DND-41 (cell line): Measurements from ENCODE around the gene SLC35B1.

Experiments
- ATAC-seq: fragments of 200-7000 bp; cut with Tn5 transposase; 3 replicates; pipeline ENCODE4 v1.9.1; 2021; ENCODE audit warnings: low read depth; ENCODE audit not compliant: insufficient read depth
- DNase-seq: peaks from one replicate; pipeline ENCODE4 v3.0.0-alpha.2; 2020
- H2AFZ ChIP-seq: 2 replicates; pipeline ENCODE4 v1.6.0; 2012; ENCODE audit warnings: low read depth, low read length
- H3K27ac ChIP-seq: 2 replicates; pipeline ENCODE4 v1.5.1; 2012; ENCODE audit warnings: low read length, inconsistent platforms
- H3K27me3 ChIP-seq: fragments of 200-600 bp; sonication (generic); 2 replicates; pipeline ENCODE4 v1.6.0; 2012; ENCODE audit warnings: low read length, mild to moderate bottlenecking, inconsistent platforms; ENCODE audit not compliant: insufficient read depth, poor library complexity
- H3K36me3 ChIP-seq: 2 replicates; pipeline ENCODE4 v1.5.1; 2012; ENCODE audit warnings: low read length, inconsistent platforms; ENCODE audit not compliant: insufficient read depth
- H3K4me1 ChIP-seq: 2 replicates; pipeline ENCODE4 v1.5.1; 2012; ENCODE audit warnings: mild to moderate bottlenecking, low read length; ENCODE audit not compliant: insufficient read depth
- H3K4me2 ChIP-seq: 2 replicates; pipeline ENCODE4 v1.6.0; 2012; ENCODE audit warnings: mild to moderate bottlenecking, moderate library complexity, low read length, inconsistent platforms; ENCODE audit not compliant: insufficient read depth
- H3K4me3 ChIP-seq, 2 experiments: fragments of 200-600 bp in 1 of 2; shearing (Covaris generic) in 1 of 2; 2 replicates each; pipeline ENCODE4 v1.5.1; 2012 to 2016; ENCODE audit warnings: inconsistent platforms in 2 of 2, low read length in 2 of 2, mild to moderate bottlenecking in 2 of 2, low read depth in 1 of 2, moderate library complexity in 1 of 2
- H3K79me2 ChIP-seq: 2 replicates; pipeline ENCODE4 v1.6.0; 2012; ENCODE audit warnings: low read length, inconsistent platforms; ENCODE audit not compliant: insufficient read depth
- H3K9ac ChIP-seq: 2 replicates; pipeline ENCODE4 v1.6.0; 2012; ENCODE audit warnings: low read depth, mild to moderate bottlenecking, inconsistent platforms, low read length, moderate library complexity
- H3K9me3 ChIP-seq: 2 replicates; pipeline ENCODE4 v1.5.1; 2012; ENCODE audit warnings: low read length, moderate library complexity, mild to moderate bottlenecking, inconsistent platforms; ENCODE audit not compliant: insufficient read depth, severe bottlenecking
- H4K20me1 ChIP-seq: 2 replicates; pipeline ENCODE4 v1.6.0; 2012; ENCODE audit warnings: low read length; ENCODE audit not compliant: insufficient read depth
- CTCF ChIP-seq: IDR thresholded peaks from 2 replicates; pipeline ENCODE4 v1.5.1; 2012; ENCODE audit warnings: borderline replicate concordance, low read length, moderate library complexity, mild to moderate bottlenecking; ENCODE audit not compliant: poor library complexity, severe bottlenecking; ENCODE audit errors: extremely low read depth
- EZH2 ChIP-seq: IDR thresholded peaks from 3 replicates; pipeline ENCODE4 v1.6.1; 2012; ENCODE audit warnings: borderline replicate concordance, low read depth, mild to moderate bottlenecking, moderate library complexity, low read length, inconsistent platforms; ENCODE audit not compliant: severe bottlenecking

SLC35B1 gene

GRCh38 chr17:49749730-49750129 is 42.0 kb upstream of the SLC35B1 start:
- Histone ChIP-seq H3K4me1 (peaks cover 68% of the 10 kb centered on the region), H3K4me2 (peak overlapping the region; percentile 37; the same call in 1 of the 2 replicates)

GRCh38 chr17:49748791-49749190 is 41.0 kb upstream of the SLC35B1 start:
- Histone ChIP-seq H3K9ac (peak overlapping the region; percentile 50), H3K4me3 (no peak overlapping the region)
- DNase-seq, result peak; percentile 82

More at GRCh38 chr17:49749730-49750129, 42.0 kb upstream of the SLC35B1 start:
- TF ChIP-seq CTCF (no peak), EZH2 (no peak)
- DNase-seq, result no peak
- Histone ChIP-seq H3K79me2 (peaks cover 76% of the 10 kb centered on the region), H3K36me3 (no peaks in the 10 kb centered on the region), H3K4me3 (no peak overlapping the region), H3K27me3 (no peaks in the 10 kb centered on the region), H3K9ac (peak overlapping the region; percentile 9; the same call in 1 of the 2 replicates), H4K20me1 (peaks cover 15% of the 10 kb centered on the region), H3K27ac (peak overlapping the region; percentile 92), H3K9me3 (no peaks in the 10 kb centered on the region), H2AFZ (no peak overlapping the region)
- ATAC-seq, result no peak

DNA sequence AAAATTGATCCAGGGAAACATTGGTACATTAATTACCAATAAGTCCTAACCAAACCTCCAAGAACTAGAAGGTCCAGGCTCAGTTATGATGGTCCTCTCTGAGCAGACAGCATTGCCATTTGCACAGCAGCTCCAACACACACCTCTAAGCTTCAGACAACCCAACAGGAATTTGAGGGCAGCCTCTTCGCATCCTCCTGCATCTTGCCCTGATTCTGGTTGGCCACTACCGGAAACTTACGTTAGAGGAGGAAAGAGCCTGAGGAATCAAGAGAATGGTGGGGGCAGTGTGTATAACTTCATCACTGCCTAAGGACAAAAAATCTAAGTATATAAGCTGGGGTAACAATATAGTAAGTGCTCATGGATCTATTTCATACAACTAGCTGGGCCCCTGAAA is 40.5 kb upstream of the SLC35B1 start:
- H3K36me3 ChIP-seq, result no peaks in the 10 kb centered on the region
- peak overlapping the region; percentile 92 for H3K27ac ChIP-seq
- peaks cover 15% of the 10 kb centered on the region for H4K20me1 ChIP-seq
- peaks cover 76% of the 10 kb centered on the region for H3K79me2 ChIP-seq
- H3K4me2 ChIP-seq, result peak overlapping the region; percentile 66
- no peak overlapping the region for H2AFZ ChIP-seq
- peak; percentile 45 for DNase-seq
- no peaks in the 10 kb centered on the region for H3K9me3 ChIP-seq
- H3K9ac ChIP-seq, result 0 out of 2 replicates have a peak overlapping the region, but pooled peaks have one; percentile 50
- H3K27me3 ChIP-seq, result no peaks in the 10 kb centered on the region
- peak; percentile 15; the same call in 2 of the 3 replicates for ATAC-seq
- TF ChIP-seq EZH2 (no peak), CTCF (no peak)
- H3K4me1 ChIP-seq, result peaks cover 73% of the 10 kb centered on the region
- no peak overlapping the region for H3K4me3 ChIP-seq

More at GRCh38 chr17:49748791-49749190, 41.0 kb upstream of the SLC35B1 start:
- peak; percentile 88 for ATAC-seq
- TF ChIP-seq CTCF (no peak), EZH2 (no peak)
- Histone ChIP-seq H3K27ac (peak overlapping the region; percentile 92), H3K9me3 (no peaks in the 10 kb centered on the region), H4K20me1 (peaks cover 15% of the 10 kb centered on the region), H3K4me1 (peaks cover 68% of the 10 kb centered on the region), H3K36me3 (no peaks in the 10 kb centered on the region), H2AFZ (no peak overlapping the region), H3K79me2 (peaks cover 78% of the 10 kb centered on the region), H3K27me3 (no peaks in the 10 kb centered on the region), H3K4me2 (peak overlapping the region; percentile 66; the same call in 1 of the 2 replicates)
